ENCODE measurements around the gene FASTKD3.

DNA sequence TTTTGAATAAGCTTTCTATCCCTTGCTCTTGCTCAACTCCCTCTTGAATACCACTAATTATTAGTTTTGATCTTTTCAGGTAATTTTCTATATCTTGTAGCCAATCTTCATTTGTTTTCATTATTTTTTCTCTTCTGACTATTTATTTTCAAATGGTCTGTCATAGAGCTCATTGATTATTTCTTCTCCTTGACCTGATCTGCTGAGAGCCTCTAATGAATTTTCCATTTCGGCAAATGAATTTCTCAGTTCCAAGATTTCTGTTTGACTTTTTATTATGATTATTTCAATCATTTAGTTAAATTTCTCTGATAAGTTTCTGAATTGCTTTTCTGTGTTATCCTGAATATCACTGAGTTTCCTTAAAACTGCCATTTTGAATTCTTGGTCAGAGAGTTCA, 39.5 kb upstream of the FASTKD3 start:
- TF ChIP-seq, protein P1, sequence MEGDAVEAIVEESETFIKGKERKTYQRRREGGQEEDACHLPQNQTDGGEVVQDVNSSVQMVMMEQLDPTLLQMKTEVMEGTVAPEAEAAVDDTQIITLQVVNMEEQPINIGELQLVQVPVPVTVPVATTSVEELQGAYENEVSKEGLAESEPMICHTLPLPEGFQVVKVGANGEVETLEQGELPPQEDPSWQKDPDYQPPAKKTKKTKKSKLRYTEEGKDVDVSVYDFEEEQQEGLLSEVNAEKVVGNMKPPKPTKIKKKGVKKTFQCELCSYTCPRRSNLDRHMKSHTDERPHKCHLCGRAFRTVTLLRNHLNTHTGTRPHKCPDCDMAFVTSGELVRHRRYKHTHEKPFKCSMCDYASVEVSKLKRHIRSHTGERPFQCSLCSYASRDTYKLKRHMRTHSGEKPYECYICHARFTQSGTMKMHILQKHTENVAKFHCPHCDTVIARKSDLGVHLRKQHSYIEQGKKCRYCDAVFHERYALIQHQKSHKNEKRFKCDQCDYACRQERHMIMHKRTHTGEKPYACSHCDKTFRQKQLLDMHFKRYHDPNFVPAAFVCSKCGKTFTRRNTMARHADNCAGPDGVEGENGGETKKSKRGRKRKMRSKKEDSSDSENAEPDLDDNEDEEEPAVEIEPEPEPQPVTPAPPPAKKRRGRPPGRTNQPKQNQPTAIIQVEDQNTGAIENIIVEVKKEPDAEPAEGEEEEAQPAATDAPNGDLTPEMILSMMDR (IDR thresholded peaks at IDR 0.05), result no peak
- TF ChIP-seq EP300 (IDR thresholded peaks at IDR 0.05) (no peak), POLR2A (IDR thresholded peaks at IDR 0.05) (no peak)
